Gastroesophageal sphincter (tissue), 4 donors: ENCODE measurements around the gene CLMP. TPM values are rescaled to one million over a fixed set of nuclear protein-coding genes. Genes with fewer than 3 reads are reported as not detected.

Source experiments
- ATAC-seq: fragments of 150-250 bp; one replicate; pipeline ENCODE4 v1.9.1; 2016; ENCODE audit warnings: mild to moderate bottlenecking, moderate library complexity
- H3K27ac ChIP-seq, 4 donors: fragments of 200-600 bp; sonication (generic) in 3 of 4; 1 replicate in 3 of 4; 2 replicates in 1 of 4; pipeline ENCODE4 v1.5.1; 2016 to 2019
- H3K27me3 ChIP-seq: fragments of 200-600 bp; sonication (generic); one replicate; pipeline ENCODE4 v1.5.1; 2019
- H3K36me3 ChIP-seq, 2 donors: fragments of 200-600 bp; sonication (generic); one replicate each; pipeline ENCODE4 v1.5.1; 2019; ENCODE audit warnings: control low read depth in 1 of 2
- H3K4me1 ChIP-seq, 3 donors: fragments of 200-600 bp; sonication (generic); 1 replicate in 2 of 3; 2 replicates in 1 of 3; pipeline ENCODE4 v1.5.1; 2016 to 2019; ENCODE audit warnings: control low read depth in 2 of 3
- H3K4me3 ChIP-seq, 2 donors: fragments of 200-600 bp; sonication (generic); one replicate each; pipeline ENCODE4 v1.5.1; 2019; ENCODE audit warnings: mild to moderate bottlenecking in 1 of 2, moderate library complexity in 1 of 2
- H3K9me3 ChIP-seq, 3 donors: fragments of 200-600 bp; sonication (generic); one replicate each; pipeline ENCODE4 v1.5.1; 2017 to 2019; ENCODE audit warnings: control low read depth in 2 of 3
- EP300 ChIP-seq: sonication (generic); formaldehyde crosslinking; IDR thresholded peaks from one replicate; pipeline ENCODE4 v1.6.1; 2017; ENCODE audit warnings: antibody characterized with exemption, mild to moderate bottlenecking
- POLR2A ChIP-seq, 2 donors: fragments of 450-650 bp; IDR thresholded peaks; one replicate each; pipeline ENCODE4 v1.6.1; 2017; ENCODE audit warnings: antibody characterized with exemption in 2 of 2, mild to moderate bottlenecking in 2 of 2, moderate library complexity in 1 of 2
- POLR2AphosphoS5 ChIP-seq: sonication (generic); formaldehyde crosslinking; IDR thresholded peaks from one replicate; pipeline ENCODE4 v1.6.1; 2017; ENCODE audit warnings: antibody characterized with exemption
- WGBS, 2 donors: methylation state at CpG; one replicate each; pipeline ENCODE4 v1.1.5; 2018; ENCODE audit warnings: low coverage in 1 of 2; 5-methylcytosine and 5-hydroxymethylcytosine counted together
- small RNA-seq, 4 donors: library from RNA; depleted of rRNA; stranded (forward); fragments of <200 nt; gene quantifications; one replicate each; pipeline ENCODE3, GENCODE V24; 2016
- total RNA-seq, 4 donors: library from RNA; depleted of rRNA; stranded (reverse); fragments of >200 nt; gene quantifications; one replicate each; pipeline ENCODE4 v1.1.0, GENCODE V29; 2016
- TF ChIP-seq, protein P1 (sequence below), 4 experiments: fragments of 200-600 bp in 2 of 4; fragments of 450-650 bp in 2 of 4; sonication (generic) in 1 of 4; IDR thresholded peaks; one replicate each; pipeline ENCODE4 v1.5.1; 2017 to 2019; ENCODE audit warnings: antibody characterized with exemption in 4 of 4, mild to moderate bottlenecking in 2 of 4, moderate library complexity in 2 of 4

CLMP gene
- total RNA-seq, 4 donors from 2014 or later: 89.1 to 274 (median 151) TPM

DNA sequence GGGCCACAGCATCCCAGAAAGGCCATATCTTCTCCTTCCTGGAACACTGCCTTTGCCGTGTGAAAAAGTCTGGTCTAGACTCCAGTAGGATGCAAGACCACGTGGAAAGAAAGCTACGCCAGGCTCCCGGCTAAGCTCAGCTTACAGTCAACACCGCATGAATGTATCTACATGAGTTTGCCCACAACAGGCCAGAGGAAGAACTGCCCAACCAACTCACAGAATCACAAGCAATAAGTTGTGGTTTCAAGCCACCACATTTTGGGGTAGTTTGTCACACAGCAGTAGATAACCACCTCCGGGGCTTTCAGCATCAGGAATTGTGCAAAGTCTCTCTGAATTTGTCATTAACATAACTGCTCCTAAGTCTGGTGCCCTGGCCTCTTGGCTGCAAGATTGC, 160.5 kb downstream of the CLMP start:
- 65 to 74% methylated on average over 3 to 6 of the region's 6 CpGs for WGBS, 2 donors
- Histone ChIP-seq H3K9me3 (no peaks in the 10 kb centered on the region), H3K27ac (no peak overlapping the region), H3K27me3 (no peaks in the 10 kb centered on the region), H3K4me1 (no peaks in the 10 kb centered on the region), H3K4me3 (no peak overlapping the region), H3K36me3 (no peaks in the 10 kb centered on the region)
- ATAC-seq: no peak
- TF ChIP-seq POLR2AphosphoS5 (no peak), POLR2A (IDR thresholded peaks at IDR 0.05) (no peak), EP300 (no peak)
- TF ChIP-seq, protein P1, sequence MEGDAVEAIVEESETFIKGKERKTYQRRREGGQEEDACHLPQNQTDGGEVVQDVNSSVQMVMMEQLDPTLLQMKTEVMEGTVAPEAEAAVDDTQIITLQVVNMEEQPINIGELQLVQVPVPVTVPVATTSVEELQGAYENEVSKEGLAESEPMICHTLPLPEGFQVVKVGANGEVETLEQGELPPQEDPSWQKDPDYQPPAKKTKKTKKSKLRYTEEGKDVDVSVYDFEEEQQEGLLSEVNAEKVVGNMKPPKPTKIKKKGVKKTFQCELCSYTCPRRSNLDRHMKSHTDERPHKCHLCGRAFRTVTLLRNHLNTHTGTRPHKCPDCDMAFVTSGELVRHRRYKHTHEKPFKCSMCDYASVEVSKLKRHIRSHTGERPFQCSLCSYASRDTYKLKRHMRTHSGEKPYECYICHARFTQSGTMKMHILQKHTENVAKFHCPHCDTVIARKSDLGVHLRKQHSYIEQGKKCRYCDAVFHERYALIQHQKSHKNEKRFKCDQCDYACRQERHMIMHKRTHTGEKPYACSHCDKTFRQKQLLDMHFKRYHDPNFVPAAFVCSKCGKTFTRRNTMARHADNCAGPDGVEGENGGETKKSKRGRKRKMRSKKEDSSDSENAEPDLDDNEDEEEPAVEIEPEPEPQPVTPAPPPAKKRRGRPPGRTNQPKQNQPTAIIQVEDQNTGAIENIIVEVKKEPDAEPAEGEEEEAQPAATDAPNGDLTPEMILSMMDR (IDR thresholded peaks at IDR 0.05): no peak

DNA sequence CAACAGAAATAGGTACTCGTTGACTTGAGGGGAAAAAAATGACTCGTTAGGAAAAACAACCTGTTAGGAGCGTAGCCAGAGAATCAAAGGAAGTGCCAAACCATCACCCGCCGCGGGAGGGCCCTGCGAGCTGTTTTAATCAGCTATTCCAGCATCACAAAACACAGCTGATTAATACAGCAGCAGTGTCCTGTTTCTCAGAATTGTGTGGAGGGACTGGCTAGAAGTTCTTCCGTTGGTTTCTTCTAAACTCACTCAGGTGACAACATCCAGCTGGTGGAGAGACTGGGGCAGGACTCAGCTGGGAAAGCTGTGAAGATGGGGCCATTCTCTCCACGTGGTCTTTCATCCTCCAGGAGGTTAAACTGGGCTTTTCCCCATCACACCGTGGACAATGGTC, 161.2 kb downstream of the CLMP start:
- Histone ChIP-seq H3K9me3 (no peaks in the 10 kb centered on the region), H3K36me3 (no peaks in the 10 kb centered on the region), H3K4me3 (no peak overlapping the region), H3K4me1 (no peaks in the 10 kb centered on the region), H3K27me3 (no peaks in the 10 kb centered on the region), H3K27ac (no peak overlapping the region)
- WGBS, 2 donors: 18 to 45% methylated on average over 7 to 10 of the region's 10 CpGs
- ATAC-seq: peak; percentile 53
- TF ChIP-seq POLR2A (IDR thresholded peaks at IDR 0.05): no peak
- no peak for TF ChIP-seq EP300
- TF ChIP-seq POLR2AphosphoS5: no peak
- TF ChIP-seq, protein P1 (IDR thresholded peaks at IDR 0.05): peak in 1 of 4 experiments; percentile 17

- no peak overlapping the region for H3K27ac ChIP-seq
- TF ChIP-seq POLR2A (IDR thresholded peaks at IDR 0.05) (no peak), POLR2AphosphoS5 (no peak), EP300 (no peak)
- TF ChIP-seq, protein P1 (IDR thresholded peaks at IDR 0.05): no peak
- H3K36me3 ChIP-seq: no peaks in the 10 kb centered on the region
- 70 to 73% methylated on average over 4 of the region's 4 CpGs for WGBS, 2 donors
- no peak for ATAC-seq
- H3K4me3 ChIP-seq: no peak overlapping the region
- H3K4me1 ChIP-seq: no peaks in the 10 kb centered on the region
- H3K27me3 ChIP-seq: peaks cover 9% of the 10 kb centered on the region
- H3K9me3 ChIP-seq: no peaks in the 10 kb centered on the region
Observed at GRCh38 chr11:123030517-123030916, 164.5 kb downstream of the CLMP start.

GRCh38 chr11:123020968-123021367, 174.1 kb downstream of the CLMP start:
- no peak overlapping the region for H3K4me3 ChIP-seq
- H3K36me3 ChIP-seq: no peaks in the 10 kb centered on the region
- TF ChIP-seq EP300: no peak
- TF ChIP-seq, protein P1 (IDR thresholded peaks at IDR 0.05): peak in 2 of 4 experiments; percentile 21 to 48
- ATAC-seq: no peak
- peaks cover 0 to 9% (median 0%) of the 10 kb centered on the region in 3 donors for H3K4me1 ChIP-seq
- peaks cover 38% of the 10 kb centered on the region for H3K27me3 ChIP-seq
- no peak overlapping the region for H3K27ac ChIP-seq
- H3K9me3 ChIP-seq: no peaks in the 10 kb centered on the region
- WGBS, 2 donors: 49% methylated on average over 2 of the region's 2 CpGs; no CpG with 5 or more reads in 1 of the 2 donors

Small RNAs within 50 kb of the gene (small RNA-seq; reads per million reads assigned to genes)
- gene RPL31P47 (0 reads per million in 4 donors), gene SNORD14C (0 reads per million in 4 donors), gene SNORD14D (0 reads per million in 4 donors), gene SNORD14E (177 to 276 (median 216) reads per million in 4 donors)

Other genes with a start within 250 kb of the CLMP start
- not detected for gene BSX, start 213.4 kb downstream of the CLMP start, total RNA-seq
- gene HSPA8, start 133.1 kb downstream of the CLMP start, total RNA-seq: 1,000 to 10,000 TPM in 3 of 4 donors, 100 to 1,000 TPM in 1; 976 to 1,475 (median 1,128) TPM
- gene GRAMD1B, start 235.0 kb upstream of the CLMP start, total RNA-seq: 1 to 10 TPM; 1.8 to 4.0 (median 3.0) TPM